Dermis blood vessel endothelial cell (primary cell): ENCODE results near the gene IAPP. TPM values are rescaled to one million over a fixed set of nuclear protein-coding genes. Genes with fewer than 3 reads are reported as not detected.
"Not testable (repeated sequence)": the region's sequence is repeated elsewhere in the genome, so short reads cannot be mapped to it uniquely, and the experiment has no call there.

ENCODE experiments used
- DNase-seq: peaks from one replicate; pipeline ENCODE4 v3.0.0; 2010
- total RNA-seq: library from RNA; depleted of rRNA; stranded (reverse); fragments of >200 nt; gene quantifications from 2 replicates; pipeline ENCODE4 v1.2.3, GENCODE V29; 2014

Gene IAPP
- total RNA-seq, 1 donor from 2014 or later, result not detected

DNA sequence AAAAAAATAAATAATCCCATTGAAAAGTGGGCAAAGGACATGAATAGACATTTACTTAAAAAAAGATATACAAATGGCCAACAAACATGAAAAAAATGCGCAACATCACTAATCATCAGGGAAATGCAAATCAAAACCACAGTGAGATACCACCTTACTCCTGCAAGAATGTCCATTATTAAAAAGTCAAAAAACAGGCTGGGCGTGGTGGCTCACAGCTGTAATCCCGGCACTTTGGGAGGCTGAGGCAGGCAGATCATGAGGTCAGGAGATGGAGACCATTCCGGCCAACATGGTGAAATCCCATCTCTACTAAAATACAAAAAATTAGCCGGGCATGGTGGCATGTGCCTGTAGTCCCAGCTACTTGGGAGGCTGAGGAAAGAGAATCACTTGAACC is 8.6 kb downstream of the IAPP start:
- not testable (repeated sequence) for DNase-seq

- peak; percentile 7 for DNase-seq
These were observed 11.6 kb downstream of the IAPP start for GRCh38 chr12:21384261-21384660.

DNA sequence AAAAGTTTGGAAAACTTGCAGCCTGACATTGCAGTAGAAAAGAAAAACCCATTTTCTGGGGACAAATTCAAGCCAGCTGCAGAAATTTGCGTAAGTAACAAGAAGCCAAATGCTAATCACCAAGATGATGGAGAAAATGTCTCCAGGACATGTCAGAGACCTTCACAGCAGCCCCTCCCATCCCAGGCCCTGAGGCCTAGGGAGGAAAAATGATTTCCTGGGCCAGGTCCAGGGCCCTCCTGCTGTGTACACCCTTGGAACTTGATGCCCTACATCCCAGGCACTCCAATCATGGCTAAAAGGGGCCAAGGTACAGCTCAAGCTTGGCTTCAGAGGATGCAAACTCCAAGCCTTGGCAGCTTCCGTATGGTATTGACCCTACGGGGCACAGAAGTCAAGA is 14.5 kb downstream of the IAPP start:
- DNase-seq, result no peak

- DNase-seq, result no peak
These were observed 19.7 kb downstream of the IAPP start for GRCh38 chr12:21392384-21392783.

DNA sequence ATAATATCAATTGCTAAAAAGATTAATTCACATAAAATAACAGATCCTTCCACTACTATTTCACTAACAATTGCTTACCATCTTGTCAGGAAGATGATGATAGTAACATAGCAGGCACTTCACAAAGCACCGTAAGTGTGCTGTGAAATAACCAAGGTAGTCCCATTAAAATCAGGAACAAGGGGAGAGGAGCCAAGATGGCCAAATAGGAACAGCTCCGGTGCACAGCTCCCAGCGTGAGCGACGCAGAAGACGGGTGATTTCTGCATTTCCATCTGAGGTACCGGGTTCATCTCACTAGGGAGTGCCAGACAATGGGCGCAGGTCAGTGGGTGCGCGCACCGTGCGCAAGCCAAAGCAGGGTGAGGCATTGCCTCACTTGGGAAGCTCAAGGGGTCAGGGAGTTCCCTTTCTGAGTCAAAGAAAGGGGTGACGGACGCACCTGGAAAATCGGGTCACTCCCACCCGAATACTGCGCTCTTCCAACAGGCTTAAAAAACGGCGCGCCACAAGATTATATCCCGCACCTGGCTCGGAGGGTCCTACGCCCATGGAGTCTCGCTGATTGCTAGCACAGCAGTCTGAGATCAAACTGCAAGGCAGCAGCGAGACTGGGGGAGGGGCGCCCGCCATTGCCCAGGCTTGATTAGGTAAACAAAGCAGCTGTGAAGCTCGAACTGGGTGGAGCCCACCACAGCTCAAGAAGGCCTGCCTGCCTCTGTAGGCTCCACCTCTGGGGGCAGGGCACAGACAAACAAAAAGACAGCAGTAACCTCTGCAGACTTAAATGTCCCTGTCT is 22.3 kb downstream of the IAPP start:
- DNase-seq, result not testable (repeated sequence)

DNA sequence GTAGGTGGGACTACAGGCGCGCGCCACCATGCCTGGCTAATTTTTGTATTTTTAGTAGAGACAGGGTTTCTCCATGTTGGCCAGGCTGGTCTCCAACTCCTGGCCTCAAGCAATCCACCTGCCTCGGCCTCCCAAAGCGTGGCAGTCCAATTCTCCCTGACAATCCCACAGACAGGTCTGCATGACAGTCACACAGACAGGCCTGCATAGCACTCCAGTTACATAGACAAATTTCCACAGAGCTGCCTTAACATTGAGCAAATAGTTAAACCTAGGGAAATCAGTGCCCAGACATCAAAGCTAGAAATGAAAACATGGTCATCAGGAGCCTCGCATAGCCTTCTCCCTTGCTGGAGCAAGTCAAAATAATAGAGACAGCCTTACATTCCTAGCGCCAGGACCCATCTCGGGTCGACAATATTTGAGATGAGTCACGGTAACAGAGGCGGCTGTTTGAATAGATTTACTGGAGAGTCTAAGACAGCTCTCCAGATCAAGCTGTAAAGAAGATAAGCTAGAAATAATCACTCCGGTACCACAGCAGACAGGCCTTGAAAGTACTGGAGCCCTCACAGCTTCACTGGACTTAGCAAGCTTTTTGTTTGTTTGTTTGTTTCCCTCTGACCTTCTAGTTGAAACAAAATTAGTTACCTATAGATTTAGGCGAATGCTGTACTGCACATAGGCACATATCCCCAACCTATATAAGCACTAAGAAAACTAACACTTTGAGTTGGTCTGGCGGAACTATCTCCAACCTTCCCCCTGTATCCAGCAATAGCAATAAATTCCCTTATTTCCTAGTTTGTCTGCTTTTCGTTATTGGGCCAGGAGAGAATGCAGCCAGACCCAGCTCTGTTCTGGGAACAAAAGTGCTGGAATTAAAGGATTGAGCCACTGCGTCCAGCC is 40.9 kb downstream of the IAPP start:
- DNase-seq, result no peak

DNA sequence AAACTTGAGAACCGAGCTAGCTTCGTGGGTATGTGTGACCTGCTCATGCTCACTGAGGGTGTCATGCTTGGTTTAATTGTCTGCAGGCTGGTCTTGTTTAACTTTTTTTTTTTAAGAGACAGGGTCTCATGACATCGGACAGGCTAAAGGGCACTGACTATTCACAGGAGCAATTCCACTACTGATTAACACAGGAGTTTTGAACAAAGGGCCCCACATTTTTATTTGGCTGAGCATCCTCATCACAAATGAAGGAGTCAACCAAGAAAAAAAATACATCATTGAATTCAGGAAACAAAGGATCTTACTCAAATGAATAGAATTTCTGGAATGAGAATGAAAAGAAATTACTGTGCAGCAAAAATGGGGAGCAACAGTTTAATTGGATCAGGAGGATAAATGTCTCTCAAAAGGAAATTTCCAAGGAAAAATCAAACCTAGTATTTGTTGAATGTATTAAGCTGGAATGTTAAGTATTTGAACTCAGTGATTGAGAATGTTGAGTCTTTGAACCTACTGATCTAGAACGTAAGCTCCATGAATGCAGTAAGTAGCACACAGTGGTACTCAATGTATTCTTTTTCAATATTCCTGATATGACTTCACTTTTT is 43.9 kb downstream of the IAPP start:
- peak; percentile 86 for DNase-seq

DNA sequence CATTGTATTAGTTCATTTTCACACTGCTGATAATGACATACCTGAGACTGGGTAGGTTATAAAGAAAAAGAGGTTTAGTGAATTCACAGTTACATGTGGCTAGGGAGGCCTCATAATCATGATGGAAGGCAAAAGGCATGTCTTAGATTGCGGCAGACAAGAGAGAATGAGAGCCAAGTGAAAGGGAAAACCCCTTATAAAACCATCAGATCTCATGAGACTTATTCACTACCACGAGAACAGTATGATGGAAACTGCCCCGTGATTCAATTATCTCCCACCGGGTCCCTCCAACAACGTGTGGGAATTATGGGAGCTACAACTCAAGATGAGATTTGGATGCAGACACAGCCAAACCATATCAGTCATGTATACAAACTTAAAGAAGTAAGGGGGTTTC is 45.7 kb downstream of the IAPP start:
- DNase-seq, result not testable (repeated sequence)

- not testable (repeated sequence) for DNase-seq
These were observed 46.5 kb downstream of the IAPP start for GRCh38 chr12:21419009-21419699.

DNA sequence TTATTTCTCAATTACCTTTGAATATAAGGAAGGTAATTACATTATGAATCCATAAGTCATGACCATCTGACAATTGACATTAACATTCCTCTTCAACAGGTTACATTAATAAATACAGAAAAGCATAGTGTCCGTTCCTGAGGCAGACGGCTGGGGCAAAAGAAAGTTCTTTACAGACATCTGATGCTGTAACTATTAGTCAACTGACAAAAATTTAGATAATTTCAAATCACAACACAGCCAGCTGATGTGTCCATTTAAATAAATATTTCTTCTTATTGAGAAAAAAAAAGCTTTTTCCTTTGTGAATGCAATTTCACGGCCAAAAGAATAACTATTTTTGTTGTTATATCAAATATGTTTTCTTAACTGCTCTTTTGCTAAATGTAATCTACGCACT is 55.5 kb downstream of the IAPP start:
- DNase-seq, result peak; percentile 37

Other genes starting within 250 kb of the IAPP start
- gene SLCO1B1, start 241.7 kb upstream of the IAPP start, total RNA-seq, result not detected in 2 replicates
- gene SLCO1A2, start 38.0 kb upstream of the IAPP start, total RNA-seq, result 0.17 TPM in 1 of 2 replicates, not detected in the other
- 7.0 and 15.0 TPM in 2 replicates for gene PYROXD1, start 64.8 kb downstream of the IAPP start, total RNA-seq
- gene RECQL, start 128.7 kb downstream of the IAPP start, total RNA-seq, result 130 and 164 TPM in 2 replicates
- gene GOLT1B, start 128.9 kb downstream of the IAPP start, total RNA-seq, result 25.1 and 27.9 TPM in 2 replicates
- gene SPX, start 153.4 kb downstream of the IAPP start, total RNA-seq, result 0.05 and 0.51 TPM in 2 replicates
- gene GYS2, start 231.9 kb downstream of the IAPP start, total RNA-seq, result not detected in 2 replicates